H9 (cell line): ENCODE measurements around the gene CTNNA1. TPM values are rescaled to one million over a fixed set of nuclear protein-coding genes. Genes with fewer than 3 reads are reported as not detected.

Source experiments
- DNase-seq: peaks from one replicate; pipeline ENCODE4 v3.0.0-alpha.2; 2017
- H2AFZ ChIP-seq: one replicate; pipeline ENCODE4 v1.6.1; 2013; ENCODE audit warnings: mild to moderate bottlenecking, low read length, control low read depth, moderate library complexity
- H2AK5ac ChIP-seq: 2 replicates; pipeline ENCODE4 v1.6.1; 2013; ENCODE audit warnings: low read length, control low read depth, mixed read lengths; ENCODE audit not compliant: insufficient read length
- H2BK120ac ChIP-seq: one replicate; pipeline ENCODE4 v1.6.1; 2013; ENCODE audit warnings: low read depth, mild to moderate bottlenecking, low read length, control low read depth, inconsistent platforms; ENCODE audit not compliant: poor library complexity, severe bottlenecking
- H2BK12ac ChIP-seq: 2 replicates; pipeline ENCODE4 v1.6.1; 2013; ENCODE audit warnings: low read length, control low read depth, mixed read lengths, low read depth; ENCODE audit not compliant: insufficient read length
- H2BK15ac ChIP-seq: 2 replicates; pipeline ENCODE4 v1.6.1; 2013; ENCODE audit warnings: low read depth, low read length, control low read depth
- H2BK20ac ChIP-seq: one replicate; pipeline ENCODE4 v1.6.1; 2013; ENCODE audit warnings: low read depth, mild to moderate bottlenecking, low read length, control low read depth, inconsistent platforms; ENCODE audit not compliant: poor library complexity, severe bottlenecking
- H2BK5ac ChIP-seq: 2 replicates; pipeline ENCODE4 v1.6.1; 2013; ENCODE audit warnings: low read length, control low read depth, mixed read lengths; ENCODE audit not compliant: insufficient read length
- H3K14ac ChIP-seq: 2 replicates; pipeline ENCODE4 v1.6.1; 2013; ENCODE audit warnings: low read length, control low read depth; ENCODE audit not compliant: insufficient read depth
- H3K18ac ChIP-seq: 2 replicates; pipeline ENCODE4 v1.6.1; 2013; ENCODE audit warnings: low read depth, mild to moderate bottlenecking, mixed read lengths, low read length, control low read depth; ENCODE audit not compliant: insufficient read length
- H3K23ac ChIP-seq: 2 replicates; pipeline ENCODE4 v1.6.1; 2013; ENCODE audit warnings: low read length, control low read depth, mixed read lengths, low read depth; ENCODE audit not compliant: insufficient read length
- H3K23me2 ChIP-seq: 2 replicates; pipeline ENCODE4 v1.6.1; 2013; ENCODE audit warnings: low read depth, mild to moderate bottlenecking, mixed read lengths, low read length, control low read depth; ENCODE audit not compliant: insufficient read length, poor library complexity, severe bottlenecking
- H3K27ac ChIP-seq: 2 replicates; pipeline ENCODE4 v1.5.1; 2013; ENCODE audit warnings: low read length, control low read depth, mixed read lengths, low read depth; ENCODE audit not compliant: insufficient read length
- H3K27me3 ChIP-seq: 2 replicates; pipeline ENCODE4 v1.6.1; 2013; ENCODE audit warnings: low read length, control low read depth, inconsistent platforms; ENCODE audit not compliant: insufficient read depth
- H3K4ac ChIP-seq: 2 replicates; pipeline ENCODE4 v1.6.1; 2013; ENCODE audit warnings: low read depth, mild to moderate bottlenecking, control low read depth, inconsistent platforms, low read length, moderate library complexity
- H3K4me1 ChIP-seq: 2 replicates; pipeline ENCODE4 v1.6.1; 2013; ENCODE audit warnings: low read length, control low read depth, inconsistent platforms; ENCODE audit not compliant: insufficient read depth
- H3K4me2 ChIP-seq: 2 replicates; pipeline ENCODE4 v1.6.1; 2013; ENCODE audit warnings: low read length, control low read depth, mixed read lengths; ENCODE audit not compliant: insufficient read length, insufficient read depth
- H3K56ac ChIP-seq: 2 replicates; pipeline ENCODE4 v1.6.1; 2013; ENCODE audit warnings: low read depth, mild to moderate bottlenecking, mixed read lengths, low read length, control low read depth; ENCODE audit not compliant: insufficient read length
- H3K79me1 ChIP-seq: 2 replicates; pipeline ENCODE4 v1.6.1; 2013; ENCODE audit warnings: low read depth, mild to moderate bottlenecking, moderate library complexity, low read length, control low read depth, inconsistent platforms; ENCODE audit not compliant: insufficient read depth, poor library complexity, severe bottlenecking
- H3K79me2 ChIP-seq: 2 replicates; pipeline ENCODE4 v1.6.1; 2013; ENCODE audit warnings: low read length, control low read depth, inconsistent platforms; ENCODE audit not compliant: insufficient read depth
- H3K9ac ChIP-seq: 2 replicates; pipeline ENCODE4 v1.6.1; 2013; ENCODE audit warnings: low read length, control low read depth, mixed read lengths; ENCODE audit not compliant: insufficient read length; ENCODE audit errors: extremely low read depth
- H3K9me3 ChIP-seq: one replicate; pipeline ENCODE4 v1.6.1; 2013; ENCODE audit warnings: low read depth, low read length, inconsistent platforms; ENCODE audit not compliant: control insufficient read depth
- H3T11ph ChIP-seq: one replicate; pipeline ENCODE4 v1.6.1; 2013; ENCODE audit warnings: mild to moderate bottlenecking, low read length, control low read depth, inconsistent platforms
- H4K20me1 ChIP-seq: one replicate; pipeline ENCODE4 v1.6.1; 2013; ENCODE audit not compliant: control insufficient read depth, insufficient read length, insufficient read depth
- H4K5ac ChIP-seq: 2 replicates; pipeline ENCODE4 v1.6.1; 2013; ENCODE audit warnings: low read depth, mild to moderate bottlenecking, mixed read lengths, low read length, control low read depth; ENCODE audit not compliant: insufficient read length
- H4K8ac ChIP-seq: replicated peaks from 2 replicates; pipeline ENCODE4 v1.6.1; 2013; ENCODE audit warnings: low read length, control low read depth, mixed read lengths, low read depth; ENCODE audit not compliant: insufficient read length
- H4K91ac ChIP-seq: 2 replicates; pipeline ENCODE4 v1.6.1; 2013; ENCODE audit warnings: low read depth, mild to moderate bottlenecking, moderate library complexity, mixed read lengths, low read length, control low read depth; ENCODE audit not compliant: insufficient read length
- H3K27ac Mint-ChIP-seq, 3 experiments: 2 replicates in 2 of 3; 3 replicates in 1 of 3; pipeline ENCODE4 v1.8.0; 2020 to 2021; ENCODE audit warnings: mixed read lengths in 3 of 3, mild to moderate bottlenecking in 1 of 3, moderate library complexity in 1 of 3
- H3K27me3 Mint-ChIP-seq: 2 replicates; pipeline ENCODE4 v1.8.0; 2021; ENCODE audit warnings: low read depth, mild to moderate bottlenecking, moderate library complexity, mixed read lengths
- H3K36me3 Mint-ChIP-seq, 3 experiments: 2 replicates in 2 of 3; 3 replicates in 1 of 3; pipeline ENCODE4 v1.8.0; 2020 to 2021; ENCODE audit warnings: low read depth in 3 of 3, mixed read lengths in 3 of 3; ENCODE audit not compliant: insufficient read depth in 1 of 3
- H3K4me1 Mint-ChIP-seq, 2 experiments: 2 replicates each; pipeline ENCODE4 v1.8.0; 2020; ENCODE audit warnings: mixed read lengths in 2 of 2
- H3K4me3 Mint-ChIP-seq, 2 experiments: 2 replicates in 1 of 2; 3 replicates in 1 of 2; pipeline ENCODE4 v1.8.0; 2020 to 2021; ENCODE audit warnings: mild to moderate bottlenecking in 2 of 2, mixed read lengths in 2 of 2, moderate library complexity in 1 of 2
- H3K9me3 Mint-ChIP-seq, 2 experiments: 2 replicates in 1 of 2; 3 replicates in 1 of 2; pipeline ENCODE4 v1.8.0; 2020; ENCODE audit warnings: mild to moderate bottlenecking in 2 of 2, mixed read lengths in 2 of 2, moderate library complexity in 1 of 2
- CTCF ChIP-seq: fragments of 200-600 bp; sonication (generic); conservative IDR thresholded peaks from 3 replicates; pipeline ENCODE4 v1.8.0; 2021; ENCODE audit warnings: antibody characterized with exemption, mild to moderate bottlenecking
- WGBS: extraction: QIAGEN DNeasy Blood & Tissue Kit; methylation state at CpG from one replicate; pipeline ENCODE4 v1.1.7; 2013; ENCODE audit warnings: missing lambda C conversion rate, low lambda C conversion rate, mixed read lengths; ENCODE audit not compliant: insufficient read length; ENCODE audit errors: extremely low coverage; 5-methylcytosine and 5-hydroxymethylcytosine counted together
- total RNA-seq: library from RNA; stranded (reverse); gene quantifications from 2 replicates; pipeline ENCODE4 v1.2.1, GENCODE V29; 2021

The CTNNA1 gene
- total RNA-seq, 1 experiment from 2014 or later = 354 TPM

GRCh38 chr5:138754699-138755057, 1.5 kb downstream of the CTNNA1 start:
- no peak overlapping the region for H2BK20ac ChIP-seq
- no peak overlapping the region for H3K9ac ChIP-seq
- H2BK120ac ChIP-seq = no peak overlapping the region
- no peak overlapping the region for H2BK12ac ChIP-seq
- Mint-ChIP-seq H3K4me1 (peaks cover 29 to 42% of the 10 kb centered on the region in 2 experiments), H3K27me3 (no peaks in the 10 kb centered on the region), H3K27ac (0 out of 7 replicates have a peak overlapping the region, but pooled peaks of 1 of the 3 experiments have one; percentile 78), H3K4me3 (peak overlapping the region; percentile 89 to 90), H3K9me3 (peaks cover 26 to 27% of the 10 kb centered on the region in 2 experiments), H3K36me3 (peaks cover 45 to 51% (median 50%) of the 10 kb centered on the region in 3 experiments)
- no peaks in the 10 kb centered on the region for H3K27me3 ChIP-seq
- H3K14ac ChIP-seq = no peak overlapping the region
- H3K79me1 ChIP-seq = peaks cover 10% of the 10 kb centered on the region
- no peak overlapping the region for H2AK5ac ChIP-seq
- no peak overlapping the region for H4K91ac ChIP-seq
- no peak overlapping the region for H3T11ph ChIP-seq
- H2AFZ ChIP-seq = no peak overlapping the region
- H2BK5ac ChIP-seq = no peak overlapping the region
- no peak overlapping the region for H3K23ac ChIP-seq
- WGBS = no CpG with 5 or more reads among the region's 14 CpGs
- H3K23me2 ChIP-seq = peaks cover 11% of the 10 kb centered on the region
- no peaks in the 10 kb centered on the region for H4K20me1 ChIP-seq
- no peak for TF ChIP-seq CTCF
- H3K18ac ChIP-seq = no peak overlapping the region
- H3K4ac ChIP-seq = no peak overlapping the region
- peak overlapping the region; percentile 78 for H3K4me2 ChIP-seq
- H3K79me2 ChIP-seq = peaks cover 44% of the 10 kb centered on the region
- DNase-seq = no peak
- no peak overlapping the region for H4K8ac ChIP-seq
- H3K4me1 ChIP-seq = no peaks in the 10 kb centered on the region; the same call in 1 of the 2 replicates
- H4K5ac ChIP-seq = no peak overlapping the region
- no peak overlapping the region for H3K56ac ChIP-seq
- no peak overlapping the region for H3K27ac ChIP-seq
- no peaks in the 10 kb centered on the region for H3K9me3 ChIP-seq
- no peak overlapping the region for H2BK15ac ChIP-seq
